Measurements from ENCODE around the gene CMSS1. TPM values are rescaled to one million over a fixed set of nuclear protein-coding genes. Genes with fewer than 3 reads are reported as not detected.

The CMSS1 gene
- total and polyA plus RNA-seq, 2 donors (not counting 1 experiment from before 2014, with no cell fraction given) = 7.3 to 22.8 TPM

DNA sequence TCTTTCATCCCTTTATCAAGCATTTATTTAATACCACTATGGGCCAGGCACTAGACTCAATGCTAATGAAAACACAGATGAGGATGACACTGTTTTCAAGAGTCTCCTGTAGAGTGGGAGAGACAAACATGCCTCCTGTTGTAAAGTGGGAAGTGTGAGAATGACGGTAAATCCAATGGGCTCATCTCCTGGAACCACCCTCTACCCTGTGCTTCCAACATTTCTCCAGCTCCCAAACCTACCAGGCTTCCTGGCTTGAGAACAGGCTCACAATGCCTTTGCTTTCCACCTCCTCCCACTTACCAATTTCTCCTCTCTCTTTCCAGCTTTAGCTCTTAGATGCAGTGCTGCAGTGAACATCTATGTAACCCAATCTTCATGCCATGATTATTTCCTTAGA, 389.0 kb downstream of the CMSS1 start:
- POLR2A ChIA-PET = no interaction called here
- Mint-ChIP-seq H3K27me3 (no peaks in the 10 kb centered on the region), H3K9me3 (ENCODE audit: insufficient read depth) (no peaks in the 10 kb centered on the region), H3K4me1 (peaks cover 7% of the 10 kb centered on the region), H3K4me3 (no peak overlapping the region), H3K27ac (no peak overlapping the region)
- Histone ChIP-seq H3K4me2 (replicated peaks; ENCODE audit: low read depth, low read length, poor library complexity, severe bottlenecking) (no peak overlapping the region), H4K20me1 (ENCODE audit: control insufficient read depth, insufficient read depth, low read length, poor library complexity, severe bottlenecking) (no peaks in the 10 kb centered on the region), H3K9me3 (ENCODE audit: control extremely low read depth in 1 of 3, control insufficient read depth in 2 of 3, insufficient read depth in 1 of 3, low read length in 2 of 3) (no peaks in the 10 kb centered on the region), H3K4me1 (ENCODE audit: control insufficient read depth in 2 of 2, insufficient read depth in 2 of 2, low read length in 2 of 2) (peaks cover 0 to 2% of the 10 kb centered on the region in 2 donors), H3K79me2 (ENCODE audit: control insufficient read depth, insufficient read depth, low read length) (no peaks in the 10 kb centered on the region), H3K27ac (ENCODE audit: low read length in 2 of 2) (no peak overlapping the region), H3K36me3 (replicated peaks in 1 of 2; ENCODE audit: control extremely low read depth in 1 of 2, control insufficient read depth in 1 of 2, extremely low read depth in 1 of 2, insufficient read depth in 2 of 2, low read length in 1 of 2) (no peaks in the 10 kb centered on the region), H2AFZ (ENCODE audit: insufficient read depth, low read depth, low read length, poor library complexity, severe bottlenecking) (no peak overlapping the region), H3K4me3 (ENCODE audit: control extremely low read depth in 1 of 5, extremely low read depth in 1 of 5, insufficient read depth in 1 of 5, low read depth in 2 of 5, low read length in 4 of 5) (no peak overlapping the region), H3K9ac (ENCODE audit: low read length) (no peak overlapping the region), H3K27me3 (replicated peaks in 1 of 4; ENCODE audit: control extremely low read depth in 1 of 4, control insufficient read depth in 3 of 4, insufficient read depth in 4 of 4, low read length in 3 of 4) (no peaks in the 10 kb centered on the region)
- no CpG with 5 or more reads among the region's 1 CpG for WGBS (ENCODE audit: insufficient coverage)
- intact Hi-C loops (cut with micrococcal nuclease) = no loop called here
- CTCF ChIA-PET = no interaction called here
- TF ChIP-seq, protein P1, sequence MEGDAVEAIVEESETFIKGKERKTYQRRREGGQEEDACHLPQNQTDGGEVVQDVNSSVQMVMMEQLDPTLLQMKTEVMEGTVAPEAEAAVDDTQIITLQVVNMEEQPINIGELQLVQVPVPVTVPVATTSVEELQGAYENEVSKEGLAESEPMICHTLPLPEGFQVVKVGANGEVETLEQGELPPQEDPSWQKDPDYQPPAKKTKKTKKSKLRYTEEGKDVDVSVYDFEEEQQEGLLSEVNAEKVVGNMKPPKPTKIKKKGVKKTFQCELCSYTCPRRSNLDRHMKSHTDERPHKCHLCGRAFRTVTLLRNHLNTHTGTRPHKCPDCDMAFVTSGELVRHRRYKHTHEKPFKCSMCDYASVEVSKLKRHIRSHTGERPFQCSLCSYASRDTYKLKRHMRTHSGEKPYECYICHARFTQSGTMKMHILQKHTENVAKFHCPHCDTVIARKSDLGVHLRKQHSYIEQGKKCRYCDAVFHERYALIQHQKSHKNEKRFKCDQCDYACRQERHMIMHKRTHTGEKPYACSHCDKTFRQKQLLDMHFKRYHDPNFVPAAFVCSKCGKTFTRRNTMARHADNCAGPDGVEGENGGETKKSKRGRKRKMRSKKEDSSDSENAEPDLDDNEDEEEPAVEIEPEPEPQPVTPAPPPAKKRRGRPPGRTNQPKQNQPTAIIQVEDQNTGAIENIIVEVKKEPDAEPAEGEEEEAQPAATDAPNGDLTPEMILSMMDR (IDR thresholded peaks at IDR 0.05) = no peak
- TF ChIP-seq EZH2 (IDR thresholded peaks at IDR 0.05; ENCODE audit: borderline replicate concordance, insufficient read depth, low read depth, low read length, poor library complexity, severe bottlenecking) = no peak
- ATAC-seq (ENCODE audit: low read depth) (no peak), DNase-seq (no peak)

- no peaks in the 10 kb centered on the region for H3K9me3 Mint-ChIP-seq (ENCODE audit: insufficient read depth)
- H2AFZ ChIP-seq (ENCODE audit: insufficient read depth, low read depth, low read length, poor library complexity, severe bottlenecking) = no peak overlapping the region
- no peak for DNase-seq
- no peak overlapping the region for H3K27ac ChIP-seq (ENCODE audit: low read length in 2 of 2)
- peaks cover 7% of the 10 kb centered on the region for H3K4me1 Mint-ChIP-seq
- H3K27ac Mint-ChIP-seq = no peak overlapping the region
- WGBS (ENCODE audit: insufficient coverage) = 95% methylated on average over 3 of the region's 3 CpGs
- H3K9me3 ChIP-seq (ENCODE audit: control extremely low read depth in 1 of 3, control insufficient read depth in 2 of 3, insufficient read depth in 1 of 3, low read length in 2 of 3) = no peaks in the 10 kb centered on the region
- H3K27me3 Mint-ChIP-seq = no peaks in the 10 kb centered on the region
- intact Hi-C loops (cut with micrococcal nuclease) = no loop called here
- no peaks in the 10 kb centered on the region for H4K20me1 ChIP-seq (ENCODE audit: control insufficient read depth, insufficient read depth, low read length, poor library complexity, severe bottlenecking)
- no peak overlapping the region for H3K4me3 ChIP-seq (ENCODE audit: control extremely low read depth in 1 of 5, extremely low read depth in 1 of 5, insufficient read depth in 1 of 5, low read depth in 2 of 5, low read length in 4 of 5)
- H3K79me2 ChIP-seq (ENCODE audit: control insufficient read depth, insufficient read depth, low read length) = no peaks in the 10 kb centered on the region
- no peak overlapping the region for H3K4me3 Mint-ChIP-seq
- ATAC-seq (ENCODE audit: low read depth) = no peak
- TF ChIP-seq, protein P1 (IDR thresholded peaks at IDR 0.05) = no peak
- TF ChIP-seq EZH2 (IDR thresholded peaks at IDR 0.05; ENCODE audit: borderline replicate concordance, insufficient read depth, low read depth, low read length, poor library complexity, severe bottlenecking) = no peak
- POLR2A ChIA-PET = no interaction called here
- H3K27me3 ChIP-seq (replicated peaks in 1 of 4; ENCODE audit: control extremely low read depth in 1 of 4, control insufficient read depth in 3 of 4, insufficient read depth in 4 of 4, low read length in 3 of 4) = no peaks in the 10 kb centered on the region
- H3K4me1 ChIP-seq (ENCODE audit: control insufficient read depth in 2 of 2, insufficient read depth in 2 of 2, low read length in 2 of 2) = peaks cover 0 to 2% of the 10 kb centered on the region in 2 donors
- H3K9ac ChIP-seq (ENCODE audit: low read length) = no peak overlapping the region
- no peak overlapping the region for H3K4me2 ChIP-seq (replicated peaks; ENCODE audit: low read depth, low read length, poor library complexity, severe bottlenecking)
- no peaks in the 10 kb centered on the region for H3K36me3 ChIP-seq (replicated peaks in 1 of 2; ENCODE audit: control extremely low read depth in 1 of 2, control insufficient read depth in 1 of 2, extremely low read depth in 1 of 2, insufficient read depth in 2 of 2, low read length in 1 of 2)
- CTCF ChIA-PET = interaction anchor here (1.0 kb wide), 1 partner anchor 139 kb away, joined by 4 read pairs; no protein-coding TSS in a partner anchor
Measured at GRCh38 chr3:100207886-100208285, 390.2 kb downstream of the CMSS1 start.

All from B cell (primary cell).